Caco-2 (cell line): ENCODE data around the gene TEKTIP1. TPM values are rescaled to one million over a fixed set of nuclear protein-coding genes. Genes with fewer than 3 reads are reported as not detected.

ENCODE experiments used
- BruUV-seq: library from RNA; stranded (reverse); fragments of 400-500 nt; replicated peaks from 2 replicates; lab custom pipeline; 2021; lab: Mats Ljungman, UMichigan
- CTCF ChIA-PET: fragments of 300-600 bp; sonication (Branson Sonifier 250); formaldehyde crosslinking; loops from one replicate; lab custom pipeline; 2022; ENCODE audit warnings: antibody characterized with exemption; lab: Charles Lee
- POLR2A ChIA-PET: fragments of 300-600 bp; sonication (Branson Sonifier 250); formaldehyde crosslinking; loops from one replicate; lab custom pipeline; 2022; ENCODE audit warnings: antibody characterized with exemption; lab: Charles Lee
- DNase-seq, 2 experiments: peaks; one replicate each; pipeline versions ENCODE4 v3.0.0 to v3.0.0-alpha.2; 2020 to 2022
- H3K27me3 ChIP-seq: replicated peaks from 2 replicates; pipeline ENCODE4 v1.6.0; 2011; ENCODE audit warnings: low read length; ENCODE audit not compliant: control insufficient read depth, insufficient read depth
- H3K36me3 ChIP-seq: 2 replicates; pipeline ENCODE4 v1.5.1; 2011; ENCODE audit warnings: low read length; ENCODE audit not compliant: control insufficient read depth, insufficient read depth
- H3K4me1 ChIP-seq: fragments of 250-450 bp; sonication (Bioruptor Pico); 2 replicates; pipeline ENCODE4 v1.5.1; 2020; ENCODE audit warnings: mild to moderate bottlenecking
- H3K4me3 ChIP-seq: 2 replicates; pipeline ENCODE4 v1.5.1; 2011; ENCODE audit warnings: low read depth, mild to moderate bottlenecking, control low read depth, low read length
- H3K9me3 ChIP-seq: fragments of 250-450 bp; sonication (Bioruptor Pico); 2 replicates; pipeline ENCODE4 v1.5.1; 2020; ENCODE audit warnings: mild to moderate bottlenecking, moderate library complexity
- H3K27ac Mint-ChIP-seq: one replicate; pipeline ENCODE4 v1.8.0; 2022; ENCODE audit warnings: mixed read lengths; ENCODE audit not compliant: unreplicated experiment
- H3K27me3 Mint-ChIP-seq: one replicate; pipeline ENCODE4 v1.8.0; 2022; ENCODE audit warnings: mixed read lengths; ENCODE audit not compliant: insufficient read depth, unreplicated experiment
- H3K36me3 Mint-ChIP-seq: one replicate; pipeline ENCODE4 v1.8.0; 2022; ENCODE audit warnings: mild to moderate bottlenecking, mixed read lengths; ENCODE audit not compliant: insufficient read depth, unreplicated experiment
- H3K4me1 Mint-ChIP-seq: one replicate; pipeline ENCODE4 v1.8.0; 2022; ENCODE audit warnings: low read depth, mixed read lengths; ENCODE audit not compliant: unreplicated experiment
- H3K4me3 Mint-ChIP-seq: one replicate; pipeline ENCODE4 v1.8.0; 2022; ENCODE audit warnings: mild to moderate bottlenecking, moderate library complexity, mixed read lengths; ENCODE audit not compliant: unreplicated experiment
- H3K9me3 Mint-ChIP-seq: one replicate; pipeline ENCODE4 v1.8.0; 2022; ENCODE audit warnings: mixed read lengths; ENCODE audit not compliant: unreplicated experiment
- CTCF ChIP-seq, 2 experiments: fragments of 200-600 bp in 1 of 2; IDR thresholded peaks; 1 replicate in 1 of 2; 2 replicates in 1 of 2; pipeline versions ENCODE4 v1.5.1 to v1.8.0; 2011 to 2022; ENCODE audit warnings: antibody characterized with exemption in 1 of 2, control low read depth in 1 of 2, inconsistent platforms in 1 of 2, low read depth in 1 of 2, low read length in 1 of 2, mild to moderate bottlenecking in 1 of 2, moderate library complexity in 1 of 2; ENCODE audit not compliant: insufficient read depth in 1 of 2, severe bottlenecking in 1 of 2, unreplicated experiment in 1 of 2
- intact Hi-C: fragments of 100-400 bp; cut with micrococcal nuclease; formaldehyde crosslinking; loops from one replicate; pipeline ENCODE4 v1.10.0; 2022; ENCODE audit not compliant: unreplicated experiment
- total RNA-seq: library from RNA; stranded (reverse); gene quantifications from 2 replicates; pipeline ENCODE4 v1.2.3, GENCODE V29; 2022

Gene TEKTIP1
- total RNA-seq, 1 experiment from 2014 or later: 1.5 TPM

- intact Hi-C loops: no loop called here
- Mint-ChIP-seq H3K4me3 (no peak within 1 kb of the TSS), H3K36me3 (no peaks in the 10 kb centered on the region), H3K9me3 (no peaks in the 10 kb centered on the region), H3K4me1 (no peaks in the 10 kb centered on the region), H3K27me3 (peaks cover 3% of the 10 kb centered on the region), H3K27ac (no peak within 1 kb of the TSS)
- no peak for DNase-seq
- POLR2A ChIA-PET: no interaction called here
- Histone ChIP-seq H3K27me3 (no peaks in the 10 kb centered on the region), H3K4me1 (no peaks in the 10 kb centered on the region), H3K36me3 (no peaks in the 10 kb centered on the region), H3K9me3 (no peaks in the 10 kb centered on the region), H3K4me3 (no peak within 1 kb of the TSS)
- no peak for TF ChIP-seq CTCF (IDR thresholded peaks at IDR 0.05; ENCODE audit: insufficient read depth in 1 of 2, low read depth in 1 of 2, low read length in 1 of 2, severe bottlenecking in 1 of 2, unreplicated experiment in 1 of 2)
- BruUV-seq: no TSS peak
- CTCF ChIA-PET: interaction anchor here (0.6 kb wide), 1 partner anchor 161 kb away, joined by 9 read pairs; no protein-coding TSS in a partner anchor
Measured at GRCh38 chr19:3585301-3586126, 46.5 kb downstream of the TEKTIP1 start, which contains the start of gene GIPC3. Gene GIPC3 (plus strand): TSS chr19:3585478. CDS start chr19:3585598, 120 bp downstream.

GRCh38 chr19:3586127-3586626 is 47.2 kb downstream of the TEKTIP1 start:
- CTCF ChIA-PET: no interaction called here

More at GRCh38 chr19:3586127-3586626, 47.2 kb downstream of the TEKTIP1 start:
- no peaks in the 10 kb centered on the region for H3K4me1 ChIP-seq
- H3K36me3 ChIP-seq: no peaks in the 10 kb centered on the region
- H3K4me1 Mint-ChIP-seq: no peaks in the 10 kb centered on the region
- no TSS peak for BruUV-seq
- no peak overlapping the region for H3K4me3 ChIP-seq
- H3K36me3 Mint-ChIP-seq: no peaks in the 10 kb centered on the region
- no peaks in the 10 kb centered on the region for H3K27me3 ChIP-seq
- no peak overlapping the region for H3K4me3 Mint-ChIP-seq
- intact Hi-C loops: no loop called here
- peak; percentile 8 to 38 for TF ChIP-seq CTCF (IDR thresholded peaks at IDR 0.05; ENCODE audit: insufficient read depth in 1 of 2, low read depth in 1 of 2, low read length in 1 of 2, severe bottlenecking in 1 of 2, unreplicated experiment in 1 of 2)
- POLR2A ChIA-PET: no interaction called here
- 0 out of 2 replicates have a peak, but pooled peaks cover 3% of the 10 kb centered on the region for H3K9me3 ChIP-seq
- H3K9me3 Mint-ChIP-seq: no peaks in the 10 kb centered on the region
- no peak overlapping the region for H3K27ac Mint-ChIP-seq
- no peak for DNase-seq
- peaks cover 3% of the 10 kb centered on the region for H3K27me3 Mint-ChIP-seq
